SK-N-SH (cell line): Measurements from ENCODE around the gene PHF21A.

ENCODE experiments used
- CHD2 ChIP-seq: fragments of 150-350 bp; IDR thresholded peaks from 2 replicates; pipeline ENCODE4 v1.6.1; 2018; ENCODE audit warnings: low read length; ENCODE audit not compliant: partially characterized antibody
- CTCF ChIP-seq: fragments of 200-600 bp; sonication (generic); IDR thresholded peaks from 2 replicates; pipeline ENCODE4 v1.6.1; 2017; ENCODE audit warnings: antibody characterized with exemption, mild to moderate bottlenecking, moderate library complexity
- EZH2phosphoT487 ChIP-seq: fragments of 200-600 bp; sonication (generic); IDR thresholded peaks from 2 replicates; pipeline ENCODE4 v1.6.1; 2017; ENCODE audit warnings: low read depth, mixed run types, mild to moderate bottlenecking, antibody characterized with exemption, moderate library complexity, borderline replicate concordance
- GATA2 ChIP-seq: sonication (generic); formaldehyde crosslinking; IDR thresholded peaks from 2 replicates; pipeline ENCODE4 v1.5.0; 2020; ENCODE audit warnings: mild to moderate bottlenecking, missing genetic modification reagents
- MEF2A ChIP-seq: IDR thresholded peaks from 2 replicates; pipeline ENCODE4 v1.4.0; 2012; ENCODE audit warnings: low read depth, borderline replicate concordance
- POLR2AphosphoS5 ChIP-seq: IDR thresholded peaks from 2 replicates; pipeline ENCODE4 v1.6.1; 2012; ENCODE audit warnings: low read depth, low read length
- SMC3 ChIP-seq: IDR thresholded peaks from 2 replicates; pipeline ENCODE4 v1.6.1; 2012; ENCODE audit warnings: low read depth, low read length, improper control_type of control experiment
- TAF1 ChIP-seq: IDR thresholded peaks from 2 replicates; pipeline ENCODE4 v1.6.1; 2012; ENCODE audit warnings: low read depth, mild to moderate bottlenecking, low read length, moderate library complexity, borderline replicate concordance
- TF ChIP-seq, protein P1 (sequence below): IDR thresholded peaks from 2 replicates; pipeline ENCODE4 v1.4.0; 2012; ENCODE audit warnings: low read depth

- TF ChIP-seq, protein P1, sequence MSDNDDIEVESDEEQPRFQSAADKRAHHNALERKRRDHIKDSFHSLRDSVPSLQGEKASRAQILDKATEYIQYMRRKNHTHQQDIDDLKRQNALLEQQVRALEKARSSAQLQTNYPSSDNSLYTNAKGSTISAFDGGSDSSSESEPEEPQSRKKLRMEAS, result no peak
- no peak for TF ChIP-seq CTCF
- TF ChIP-seq EZH2phosphoT487, result no peak
- no peak for TF ChIP-seq TAF1
- TF ChIP-seq GATA2 (CRISPR knock-in tag), result no peak
- no peak for TF ChIP-seq SMC3
- no peak for TF ChIP-seq MEF2A
- no peak for TF ChIP-seq CHD2
- TF ChIP-seq POLR2AphosphoS5, result no peak
Measured at GRCh38 chr11:46015941-46016340, 105.3 kb downstream of the PHF21A start.
